ENCODE data around the gene ZFYVE27.

GRCh38 chr10:97780841-97781617 is 44.1 kb downstream of the ZFYVE27 start:
- TF ChIP-seq CTCF (IDR thresholded peaks at IDR 0.05) = no peak
- no peak for TF ChIP-seq POLR2A (IDR thresholded peaks at IDR 0.05)

Measured in Peyer's patch (tissue), 4 donors.